Measurements from ENCODE around the gene CABP4.
"Not testable (repeated sequence)": the region's sequence is repeated elsewhere in the genome, so short reads cannot be mapped to it uniquely, and the experiment has no call there.

Gene CABP4

GRCh38 chr11:67483831-67484665 lies 28.9 kb downstream of the CABP4 start:
- DNase-seq = no peak

GRCh38 chr11:67484847-67485311 lies 29.7 kb downstream of the CABP4 start:
- DNase-seq = no peak

GRCh38 chr11:67485873-67486361 lies 30.8 kb downstream of the CABP4 start:
- DNase-seq = not testable (repeated sequence)

- DNase-seq = no peak
Observed at GRCh38 chr11:67486481-67487195, 31.5 kb downstream of the CABP4 start.

GRCh38 chr11:67489203-67489884 lies 34.2 kb downstream of the CABP4 start:
- DNase-seq = no peak

- no peak for DNase-seq
Observed at GRCh38 chr11:67489885-67490726, 35.0 kb downstream of the CABP4 start.

- DNase-seq = no peak
Observed at GRCh38 chr11:67490727-67491065, 35.5 kb downstream of the CABP4 start.

GRCh38 chr11:67491276-67492068 lies 36.3 kb downstream of the CABP4 start:
- DNase-seq = no peak

GRCh38 chr11:67492069-67492727 lies 37.0 kb downstream of the CABP4 start:
- DNase-seq = no peak

GRCh38 chr11:67492801-67493547 lies 37.8 kb downstream of the CABP4 start:
- peak; percentile 29 for DNase-seq

GRCh38 chr11:67493548-67494370 lies 38.6 kb downstream of the CABP4 start:
- no peak for DNase-seq

GRCh38 chr11:67494371-67495233 lies 39.4 kb downstream of the CABP4 start:
- DNase-seq = no peak

GRCh38 chr11:67495234-67496005 lies 40.3 kb downstream of the CABP4 start:
- no peak for DNase-seq

- DNase-seq = no peak
Observed at GRCh38 chr11:67496113-67496512, 41.0 kb downstream of the CABP4 start.

GRCh38 chr11:67497656-67498291 lies 42.6 kb downstream of the CABP4 start:
- DNase-seq = no peak

- no peak for DNase-seq
Observed at GRCh38 chr11:67498544-67498972, 43.4 kb downstream of the CABP4 start.
